OCI-LY3 (cell line): ENCODE measurements around the gene PPP1R17.

Source experiments
- H2AFZ ChIP-seq: fragments of 200-600, 300-600 bp; shearing (Covaris generic); 2 replicates; pipeline ENCODE4 v1.6.0; 2014; ENCODE audit warnings: antibody characterized with exemption, low read depth, low read length
- H3K27ac ChIP-seq: fragments of 200-600, 300-600 bp; sonication (generic); 2 replicates; pipeline ENCODE4 v1.5.1; 2014; ENCODE audit warnings: mild to moderate bottlenecking, low read length, moderate library complexity, mixed read lengths
- H3K27me3 ChIP-seq: fragments of 200-600, 300-600 bp; sonication (generic); 2 replicates; pipeline ENCODE4 v1.6.1; 2014; ENCODE audit warnings: low read depth, low read length, mixed read lengths
- H3K36me3 ChIP-seq: fragments of 200-600, 300-600 bp; sonication (generic); replicated peaks from 2 replicates; pipeline ENCODE3; 2014; ENCODE audit warnings: low read depth, low read length, mixed read lengths
- H3K4me1 ChIP-seq: fragments of 300-600, 200-600 bp; sonication (generic); 2 replicates; pipeline ENCODE4 v1.6.1; 2014; ENCODE audit warnings: low read length, mixed read lengths
- H3K4me2 ChIP-seq: fragments of 200-600, 300-600 bp; sonication (generic); 2 replicates; pipeline ENCODE4 v1.6.1; 2014; ENCODE audit warnings: low read length, mixed read lengths
- H3K4me3 ChIP-seq: fragments of 300-600, 200-600 bp; sonication (generic); 2 replicates; pipeline ENCODE4 v1.5.1; 2014; ENCODE audit warnings: antibody characterized with exemption, mild to moderate bottlenecking, low read length, moderate library complexity
- H3K79me2 ChIP-seq: fragments of 300-600, 200-600 bp; shearing (Covaris generic); 2 replicates; pipeline ENCODE4 v1.6.1; 2014; ENCODE audit warnings: mild to moderate bottlenecking, low read length, mixed read lengths
- H3K9ac ChIP-seq: fragments of 300-600, 200-600 bp; shearing (Covaris generic); 2 replicates; pipeline ENCODE4 v1.6.0; 2014; ENCODE audit warnings: mild to moderate bottlenecking, low read length, moderate library complexity
- H3K9me3 ChIP-seq: fragments of 200-600, 300-600 bp; shearing (Covaris generic); 2 replicates; pipeline ENCODE4 v1.6.1; 2014; ENCODE audit warnings: low read length, mixed read lengths; ENCODE audit not compliant: insufficient read depth
- H4K20me1 ChIP-seq: fragments of 200-600, 300-600 bp; sonication (generic); 2 replicates; pipeline ENCODE4 v1.6.1; 2016; ENCODE audit warnings: low read length, mixed read lengths; ENCODE audit not compliant: insufficient read depth
- CTCF ChIP-seq: fragments of 200-600, 300-600 bp; sonication (generic); IDR thresholded peaks from 2 replicates; pipeline ENCODE4 v1.5.1; 2014; ENCODE audit warnings: antibody characterized with exemption, low read length, low read depth
- EZH2phosphoT487 ChIP-seq: fragments of 200-600 bp; shearing (Covaris generic); IDR thresholded peaks from 2 replicates; pipeline ENCODE4 v1.6.1; 2018; ENCODE audit warnings: antibody characterized with exemption, mixed run types, low read depth

Gene PPP1R17

DNA sequence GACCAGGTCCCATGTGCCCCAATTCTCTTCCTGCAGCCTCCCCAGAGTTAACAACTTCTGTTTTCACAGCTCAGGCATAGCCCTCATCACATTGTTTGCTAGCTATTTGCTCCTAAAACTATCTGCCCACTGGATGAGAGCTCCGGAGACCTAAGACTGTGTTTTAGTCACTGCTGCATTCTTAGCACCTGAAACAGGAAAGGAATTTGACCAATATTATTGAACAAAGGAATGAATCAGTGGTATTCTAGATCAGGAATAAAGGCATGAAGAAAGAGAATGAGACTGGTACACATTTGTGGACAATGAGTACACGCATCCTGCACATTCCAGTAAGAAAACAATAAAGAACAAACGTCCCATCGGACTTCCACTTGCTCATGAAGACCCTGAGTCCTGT, 54.8 kb downstream of the PPP1R17 start:
- Histone ChIP-seq H3K36me3 (no peaks in the 10 kb centered on the region), H3K4me2 (no peak overlapping the region), H3K9me3 (no peaks in the 10 kb centered on the region), H2AFZ (no peak overlapping the region), H3K4me3 (no peak overlapping the region), H3K27ac (no peak overlapping the region), H3K27me3 (peaks cover 10% of the 10 kb centered on the region), H3K4me1 (no peaks in the 10 kb centered on the region), H3K9ac (no peak overlapping the region), H3K79me2 (no peaks in the 10 kb centered on the region), H4K20me1 (no peaks in the 10 kb centered on the region)
- TF ChIP-seq CTCF (no peak), EZH2phosphoT487 (no peak)

DNA sequence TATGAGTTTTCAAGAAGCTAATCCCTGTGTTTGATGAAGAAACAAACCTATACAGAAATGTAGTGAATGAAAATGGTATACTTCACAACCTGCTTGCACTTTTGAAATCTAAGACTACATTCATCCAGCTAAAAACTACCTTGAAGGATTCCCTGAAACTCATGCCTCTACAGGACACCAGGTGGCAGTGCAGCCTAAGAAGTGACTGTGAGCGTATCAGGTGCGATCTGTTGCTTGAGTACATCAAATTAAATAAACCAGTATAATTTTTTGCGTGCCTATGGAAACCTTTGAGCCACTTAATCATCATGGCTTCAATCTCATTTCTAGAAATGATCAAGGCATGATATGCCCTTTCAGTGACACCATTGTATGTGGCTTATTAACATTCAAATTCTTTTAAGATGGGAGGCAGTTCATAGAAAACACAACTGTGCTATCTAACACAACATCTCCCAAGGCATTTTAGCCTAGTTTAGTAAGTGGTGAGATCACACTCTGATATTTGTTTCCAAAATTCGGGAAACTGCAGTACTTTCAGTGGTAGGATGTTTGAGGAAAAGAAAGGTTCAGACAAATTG, 57.4 kb downstream of the PPP1R17 start:
- H3K4me3 ChIP-seq, result no peak overlapping the region
- no peaks in the 10 kb centered on the region for H3K9me3 ChIP-seq
- H3K27ac ChIP-seq, result no peak overlapping the region
- peaks cover 10% of the 10 kb centered on the region for H3K27me3 ChIP-seq
- no peak overlapping the region for H3K4me2 ChIP-seq
- no peak overlapping the region for H3K9ac ChIP-seq
- no peaks in the 10 kb centered on the region for H3K79me2 ChIP-seq
- TF ChIP-seq CTCF (peak; percentile 76), EZH2phosphoT487 (no peak)
- H2AFZ ChIP-seq, result no peak overlapping the region
- H3K36me3 ChIP-seq, result no peaks in the 10 kb centered on the region
- H4K20me1 ChIP-seq, result no peaks in the 10 kb centered on the region
- H3K4me1 ChIP-seq, result no peaks in the 10 kb centered on the region

DNA sequence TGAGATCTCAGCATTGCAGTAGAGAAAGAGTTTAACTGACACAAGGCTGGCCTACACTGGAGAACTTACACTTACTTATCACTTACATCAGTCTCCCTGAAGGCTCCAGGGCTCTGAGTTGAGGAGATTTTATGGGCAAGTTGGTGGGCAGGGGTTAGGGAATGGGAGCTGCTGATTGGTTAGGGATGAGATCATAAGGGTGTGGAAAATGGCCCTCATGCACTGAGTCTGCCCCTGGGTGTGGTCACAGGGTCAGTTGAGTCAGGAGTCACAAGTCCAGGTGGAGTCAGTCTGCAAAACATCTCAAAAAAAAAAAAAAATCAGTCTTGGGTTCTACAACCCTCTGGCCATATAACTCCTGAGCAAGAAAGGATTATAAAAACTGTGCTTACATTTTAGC, 60.5 kb downstream of the PPP1R17 start:
- Histone ChIP-seq H3K27me3 (no peaks in the 10 kb centered on the region; the same call in 1 of the 2 replicates), H3K79me2 (no peaks in the 10 kb centered on the region), H3K4me2 (no peak overlapping the region), H2AFZ (no peak overlapping the region), H4K20me1 (no peaks in the 10 kb centered on the region), H3K9me3 (no peaks in the 10 kb centered on the region), H3K36me3 (no peaks in the 10 kb centered on the region), H3K4me3 (no peak overlapping the region), H3K4me1 (no peaks in the 10 kb centered on the region), H3K9ac (no peak overlapping the region), H3K27ac (no peak overlapping the region)
- no peak for TF ChIP-seq CTCF
- TF ChIP-seq EZH2phosphoT487, result no peak

DNA sequence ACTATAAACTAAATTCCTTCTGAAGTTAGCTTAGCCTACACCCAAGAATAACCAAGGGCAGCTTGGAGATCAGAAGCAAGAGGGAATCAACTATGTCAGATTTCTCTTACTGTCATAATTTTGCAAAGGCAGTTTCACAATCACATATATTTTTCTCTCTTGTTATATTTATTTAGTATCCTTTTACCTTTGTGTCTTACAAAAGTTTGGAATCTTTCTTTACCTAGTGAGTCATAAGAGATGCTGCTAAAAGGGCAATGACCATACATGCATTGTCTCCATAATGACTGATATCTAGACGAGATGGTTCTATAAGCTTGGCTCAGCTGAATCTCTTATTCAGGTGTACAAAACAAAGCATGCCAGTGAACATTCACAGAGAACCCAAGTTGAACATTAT, 61.1 kb downstream of the PPP1R17 start:
- no peaks in the 10 kb centered on the region for H3K4me1 ChIP-seq
- H2AFZ ChIP-seq, result no peak overlapping the region
- H4K20me1 ChIP-seq, result no peaks in the 10 kb centered on the region
- H3K9ac ChIP-seq, result no peak overlapping the region
- H3K4me3 ChIP-seq, result no peak overlapping the region
- TF ChIP-seq EZH2phosphoT487 (no peak), CTCF (no peak)
- H3K9me3 ChIP-seq, result no peaks in the 10 kb centered on the region
- no peaks in the 10 kb centered on the region; the same call in 1 of the 2 replicates for H3K27me3 ChIP-seq
- H3K4me2 ChIP-seq, result no peak overlapping the region
- H3K79me2 ChIP-seq, result no peaks in the 10 kb centered on the region
- no peaks in the 10 kb centered on the region for H3K36me3 ChIP-seq
- no peak overlapping the region for H3K27ac ChIP-seq
